ENCODE data around the gene IL9.

The IL9 gene

GRCh38 chr5:135894789-135895188, 852 bp downstream of the IL9 start:
- in situ Hi-C loops (cut with MboI; ENCODE audit: low pct_unique_long_range_greater_than_20kb, low sequenced_read_pairs, unreplicated experiment): loop anchor here (25.0 kb wide), 1 partner anchor 518 kb away; no protein-coding TSS in a partner anchor

GRCh38 chr5:135894276-135894675, 1.4 kb downstream of the IL9 start:
- DNase-seq (ENCODE audit: low spot score): no peak
- in situ Hi-C loops (cut with MboI; ENCODE audit: low pct_unique_long_range_greater_than_20kb, low sequenced_read_pairs, unreplicated experiment): loop anchor here (25.0 kb wide), 1 partner anchor 518 kb away; no protein-coding TSS in a partner anchor
- no peak for TF ChIP-seq CTCF (IDR thresholded peaks at IDR 0.05; ENCODE audit: extremely low read depth, insufficient read depth, missing control alignments)

More at GRCh38 chr5:135894789-135895188, 852 bp downstream of the IL9 start:
- no peak for DNase-seq (ENCODE audit: low spot score)
- no peak for TF ChIP-seq CTCF (IDR thresholded peaks at IDR 0.05; ENCODE audit: extremely low read depth, insufficient read depth, missing control alignments)

- in situ Hi-C loops (cut with MboI; ENCODE audit: low pct_unique_long_range_greater_than_20kb, low sequenced_read_pairs, unreplicated experiment): loop anchor here (25.0 kb wide), 1 partner anchor 521 kb away; no protein-coding TSS in a partner anchor
- TF ChIP-seq CTCF (IDR thresholded peaks at IDR 0.05; ENCODE audit: extremely low read depth, insufficient read depth, missing control alignments): no peak
- no peak for DNase-seq (ENCODE audit: low spot score)
Observed at GRCh38 chr5:135891791-135892190, 3.9 kb downstream of the IL9 start.

- no peak for DNase-seq (ENCODE audit: low spot score)
- TF ChIP-seq CTCF (IDR thresholded peaks at IDR 0.05; ENCODE audit: extremely low read depth, insufficient read depth, missing control alignments): no peak
- in situ Hi-C loops (cut with MboI; ENCODE audit: low pct_unique_long_range_greater_than_20kb, low sequenced_read_pairs, unreplicated experiment): loop anchor here (25.0 kb wide), 1 partner anchor 521 kb away; no protein-coding TSS in a partner anchor
Observed at GRCh38 chr5:135891268-135891667, 4.4 kb downstream of the IL9 start.

GRCh38 chr5:135890867-135891266, 4.8 kb downstream of the IL9 start:
- no peak for DNase-seq (ENCODE audit: low spot score)
- no peak for TF ChIP-seq CTCF (IDR thresholded peaks at IDR 0.05; ENCODE audit: extremely low read depth, insufficient read depth, missing control alignments)
- in situ Hi-C loops (cut with MboI; ENCODE audit: low pct_unique_long_range_greater_than_20kb, low sequenced_read_pairs, unreplicated experiment): loop anchor here (25.0 kb wide), 1 partner anchor 521 kb away; no protein-coding TSS in a partner anchor

GRCh38 chr5:135890296-135890695, 5.3 kb downstream of the IL9 start:
- in situ Hi-C loops (cut with MboI; ENCODE audit: low pct_unique_long_range_greater_than_20kb, low sequenced_read_pairs, unreplicated experiment): loop anchor here (25.0 kb wide), 1 partner anchor 522 kb away; no protein-coding TSS in a partner anchor
- DNase-seq (ENCODE audit: low spot score): no peak
- TF ChIP-seq CTCF (IDR thresholded peaks at IDR 0.05; ENCODE audit: extremely low read depth, insufficient read depth, missing control alignments): no peak
